Stomach (tissue), 4 donors: ENCODE data around the gene KCNG4.

Experiments
- EP300 ChIP-seq: sonication (generic); formaldehyde crosslinking; IDR thresholded peaks from one replicate; pipeline ENCODE4 v1.6.1; 2017; ENCODE audit warnings: antibody characterized with exemption
- POLR2A ChIP-seq, 4 donors: fragments of 450-650 bp; IDR thresholded peaks; one replicate each; pipeline ENCODE4 v1.6.1; 2016; ENCODE audit warnings: antibody characterized with exemption in 4 of 4, control low read depth in 2 of 4, mild to moderate bottlenecking in 1 of 4, moderate library complexity in 1 of 4
- POLR2AphosphoS5 ChIP-seq, 3 donors: sonication (generic); formaldehyde crosslinking; IDR thresholded peaks; one replicate each; pipeline ENCODE4 v1.6.1; 2016; ENCODE audit warnings: antibody characterized with exemption in 3 of 3
- TF ChIP-seq, protein P1 (sequence below), 7 experiments: fragments of 450-650 bp in 4 of 7; fragments of 200-600 bp in 3 of 7; sonication (generic) in 3 of 7; IDR thresholded peaks; one replicate each; pipeline ENCODE4 v1.5.1; 2016 to 2019; ENCODE audit warnings: antibody characterized with exemption in 7 of 7, control low read depth in 2 of 7, mild to moderate bottlenecking in 1 of 7

DNA sequence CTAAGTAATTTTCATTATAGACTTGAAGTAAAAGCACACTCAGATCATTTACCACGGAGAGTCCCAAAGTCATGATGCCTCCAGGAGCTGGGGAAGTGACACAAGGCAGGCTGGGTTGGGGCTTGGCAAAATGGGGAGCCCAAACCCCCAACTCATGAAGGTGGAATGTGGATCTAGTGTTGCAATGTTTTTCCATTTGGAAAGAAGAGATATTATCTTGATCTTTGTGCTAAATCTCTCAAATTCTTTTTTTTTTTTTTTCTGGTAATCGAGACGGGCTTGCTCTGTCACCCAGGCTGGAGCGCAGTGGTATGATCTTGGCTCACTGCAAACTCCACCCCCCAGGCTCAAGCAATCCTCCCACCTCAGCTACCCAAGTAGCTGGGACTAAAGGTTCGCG, 7.5 kb upstream of the KCNG4 start:
- TF ChIP-seq, protein P1, sequence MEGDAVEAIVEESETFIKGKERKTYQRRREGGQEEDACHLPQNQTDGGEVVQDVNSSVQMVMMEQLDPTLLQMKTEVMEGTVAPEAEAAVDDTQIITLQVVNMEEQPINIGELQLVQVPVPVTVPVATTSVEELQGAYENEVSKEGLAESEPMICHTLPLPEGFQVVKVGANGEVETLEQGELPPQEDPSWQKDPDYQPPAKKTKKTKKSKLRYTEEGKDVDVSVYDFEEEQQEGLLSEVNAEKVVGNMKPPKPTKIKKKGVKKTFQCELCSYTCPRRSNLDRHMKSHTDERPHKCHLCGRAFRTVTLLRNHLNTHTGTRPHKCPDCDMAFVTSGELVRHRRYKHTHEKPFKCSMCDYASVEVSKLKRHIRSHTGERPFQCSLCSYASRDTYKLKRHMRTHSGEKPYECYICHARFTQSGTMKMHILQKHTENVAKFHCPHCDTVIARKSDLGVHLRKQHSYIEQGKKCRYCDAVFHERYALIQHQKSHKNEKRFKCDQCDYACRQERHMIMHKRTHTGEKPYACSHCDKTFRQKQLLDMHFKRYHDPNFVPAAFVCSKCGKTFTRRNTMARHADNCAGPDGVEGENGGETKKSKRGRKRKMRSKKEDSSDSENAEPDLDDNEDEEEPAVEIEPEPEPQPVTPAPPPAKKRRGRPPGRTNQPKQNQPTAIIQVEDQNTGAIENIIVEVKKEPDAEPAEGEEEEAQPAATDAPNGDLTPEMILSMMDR (IDR thresholded peaks at IDR 0.05): no peak
- TF ChIP-seq POLR2A (IDR thresholded peaks at IDR 0.05): no peak
- TF ChIP-seq POLR2AphosphoS5 (IDR thresholded peaks at IDR 0.05): no peak
- no peak for TF ChIP-seq EP300
